Breast epithelium (tissue), 3 donors: ENCODE measurements around the gene LRRC4.

Experiments used
- CTCF ChIP-seq, 3 donors: fragments of 450-650 bp; IDR thresholded peaks; one replicate each; pipeline ENCODE4 v1.5.1; 2016 to 2017; ENCODE audit warnings: antibody characterized with exemption in 3 of 3, mild to moderate bottlenecking in 3 of 3, moderate library complexity in 3 of 3
- POLR2A ChIP-seq: fragments of 450-650 bp; IDR thresholded peaks from one replicate; pipeline ENCODE4 v1.6.1; 2016; ENCODE audit warnings: antibody characterized with exemption, mild to moderate bottlenecking, moderate library complexity
- POLR2AphosphoS5 ChIP-seq, 3 donors: sonication (generic); formaldehyde crosslinking; IDR thresholded peaks; one replicate each; pipeline ENCODE4 v1.6.1; 2017; ENCODE audit warnings: antibody characterized with exemption in 3 of 3

- TF ChIP-seq POLR2AphosphoS5 (IDR thresholded peaks at IDR 0.05) (no peak), POLR2A (no peak), CTCF (IDR thresholded peaks at IDR 0.05) (no peak)
Measured at GRCh38 chr7:128014811-128015210, 16.4 kb downstream of the LRRC4 start.
